ENCODE measurements around the gene GPHA2. TPM values are rescaled to one million over a fixed set of nuclear protein-coding genes. Genes with fewer than 3 reads are reported as not detected.

Gene GPHA2
- total and polyA plus RNA-seq, 2 of the 13 experiments (the other 11 are each of a cell fraction or from before 2014, with no cell fraction given): 13.0 to 19.1 TPM

DNA sequence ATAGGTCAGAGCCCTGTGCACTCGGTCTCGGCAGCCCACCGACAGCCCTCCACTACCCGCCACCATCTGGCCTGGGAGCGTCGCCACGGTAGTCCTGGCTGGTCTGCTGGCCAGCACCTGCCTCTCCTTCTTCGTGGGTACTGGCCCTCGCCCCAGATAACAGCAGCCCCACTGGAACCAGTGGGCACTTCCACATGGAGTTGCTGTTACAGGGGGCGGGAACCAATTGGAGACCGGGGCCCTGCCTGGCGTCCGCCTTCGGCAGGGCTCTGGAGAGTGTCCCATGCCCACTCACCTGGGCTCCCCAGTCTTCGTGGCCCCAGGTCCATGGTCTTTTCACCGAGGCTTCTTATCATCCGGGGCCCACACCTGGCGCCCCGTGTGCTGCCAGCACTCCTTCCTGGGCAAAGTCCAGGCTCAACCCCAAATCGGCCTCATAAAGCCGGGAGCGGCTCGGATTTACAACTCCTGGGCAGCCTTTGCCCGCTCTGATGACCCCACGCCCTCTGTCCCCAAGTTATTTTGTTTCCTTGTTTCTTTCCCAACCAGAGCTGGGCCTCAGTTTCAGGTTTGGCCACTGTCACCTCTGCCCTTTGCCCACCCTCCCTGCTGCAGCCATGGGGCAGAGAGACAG lies 44.4 kb downstream of the GPHA2 start (continued):
- TF ChIP-seq, protein P1, sequence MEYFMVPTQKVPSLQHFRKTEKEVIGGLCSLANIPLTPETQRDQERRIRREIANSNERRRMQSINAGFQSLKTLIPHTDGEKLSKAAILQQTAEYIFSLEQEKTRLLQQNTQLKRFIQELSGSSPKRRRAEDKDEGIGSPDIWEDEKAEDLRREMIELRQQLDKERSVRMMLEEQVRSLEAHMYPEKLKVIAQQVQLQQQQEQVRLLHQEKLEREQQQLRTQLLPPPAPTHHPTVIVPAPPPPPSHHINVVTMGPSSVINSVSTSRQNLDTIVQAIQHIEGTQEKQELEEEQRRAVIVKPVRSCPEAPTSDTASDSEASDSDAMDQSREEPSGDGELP (IDR thresholded peaks at IDR 0.05; ENCODE audit: borderline replicate concordance, low read depth): no peak
- TF ChIP-seq, protein P2, sequence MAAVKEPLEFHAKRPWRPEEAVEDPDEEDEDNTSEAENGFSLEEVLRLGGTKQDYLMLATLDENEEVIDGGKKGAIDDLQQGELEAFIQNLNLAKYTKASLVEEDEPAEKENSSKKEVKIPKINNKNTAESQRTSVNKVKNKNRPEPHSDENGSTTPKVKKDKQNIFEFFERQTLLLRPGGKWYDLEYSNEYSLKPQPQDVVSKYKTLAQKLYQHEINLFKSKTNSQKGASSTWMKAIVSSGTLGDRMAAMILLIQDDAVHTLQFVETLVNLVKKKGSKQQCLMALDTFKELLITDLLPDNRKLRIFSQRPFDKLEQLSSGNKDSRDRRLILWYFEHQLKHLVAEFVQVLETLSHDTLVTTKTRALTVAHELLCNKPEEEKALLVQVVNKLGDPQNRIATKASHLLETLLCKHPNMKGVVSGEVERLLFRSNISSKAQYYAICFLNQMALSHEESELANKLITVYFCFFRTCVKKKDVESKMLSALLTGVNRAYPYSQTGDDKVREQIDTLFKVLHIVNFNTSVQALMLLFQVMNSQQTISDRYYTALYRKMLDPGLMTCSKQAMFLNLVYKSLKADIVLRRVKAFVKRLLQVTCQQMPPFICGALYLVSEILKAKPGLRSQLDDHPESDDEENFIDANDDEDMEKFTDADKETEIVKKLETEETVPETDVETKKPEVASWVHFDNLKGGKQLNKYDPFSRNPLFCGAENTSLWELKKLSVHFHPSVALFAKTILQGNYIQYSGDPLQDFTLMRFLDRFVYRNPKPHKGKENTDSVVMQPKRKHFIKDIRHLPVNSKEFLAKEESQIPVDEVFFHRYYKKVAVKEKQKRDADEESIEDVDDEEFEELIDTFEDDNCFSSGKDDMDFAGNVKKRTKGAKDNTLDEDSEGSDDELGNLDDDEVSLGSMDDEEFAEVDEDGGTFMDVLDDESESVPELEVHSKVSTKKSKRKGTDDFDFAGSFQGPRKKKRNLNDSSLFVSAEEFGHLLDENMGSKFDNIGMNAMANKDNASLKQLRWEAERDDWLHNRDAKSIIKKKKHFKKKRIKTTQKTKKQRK (IDR thresholded peaks at IDR 0.05; ENCODE audit: low read length): no peak
- TF ChIP-seq, protein P3, sequence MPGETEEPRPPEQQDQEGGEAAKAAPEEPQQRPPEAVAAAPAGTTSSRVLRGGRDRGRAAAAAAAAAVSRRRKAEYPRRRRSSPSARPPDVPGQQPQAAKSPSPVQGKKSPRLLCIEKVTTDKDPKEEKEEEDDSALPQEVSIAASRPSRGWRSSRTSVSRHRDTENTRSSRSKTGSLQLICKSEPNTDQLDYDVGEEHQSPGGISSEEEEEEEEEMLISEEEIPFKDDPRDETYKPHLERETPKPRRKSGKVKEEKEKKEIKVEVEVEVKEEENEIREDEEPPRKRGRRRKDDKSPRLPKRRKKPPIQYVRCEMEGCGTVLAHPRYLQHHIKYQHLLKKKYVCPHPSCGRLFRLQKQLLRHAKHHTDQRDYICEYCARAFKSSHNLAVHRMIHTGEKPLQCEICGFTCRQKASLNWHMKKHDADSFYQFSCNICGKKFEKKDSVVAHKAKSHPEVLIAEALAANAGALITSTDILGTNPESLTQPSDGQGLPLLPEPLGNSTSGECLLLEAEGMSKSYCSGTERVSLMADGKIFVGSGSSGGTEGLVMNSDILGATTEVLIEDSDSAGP (CRISPR knock-in tag; IDR thresholded peaks at IDR 0.05; ENCODE audit: borderline replicate concordance): no peak
- TF ChIP-seq, protein P4, sequence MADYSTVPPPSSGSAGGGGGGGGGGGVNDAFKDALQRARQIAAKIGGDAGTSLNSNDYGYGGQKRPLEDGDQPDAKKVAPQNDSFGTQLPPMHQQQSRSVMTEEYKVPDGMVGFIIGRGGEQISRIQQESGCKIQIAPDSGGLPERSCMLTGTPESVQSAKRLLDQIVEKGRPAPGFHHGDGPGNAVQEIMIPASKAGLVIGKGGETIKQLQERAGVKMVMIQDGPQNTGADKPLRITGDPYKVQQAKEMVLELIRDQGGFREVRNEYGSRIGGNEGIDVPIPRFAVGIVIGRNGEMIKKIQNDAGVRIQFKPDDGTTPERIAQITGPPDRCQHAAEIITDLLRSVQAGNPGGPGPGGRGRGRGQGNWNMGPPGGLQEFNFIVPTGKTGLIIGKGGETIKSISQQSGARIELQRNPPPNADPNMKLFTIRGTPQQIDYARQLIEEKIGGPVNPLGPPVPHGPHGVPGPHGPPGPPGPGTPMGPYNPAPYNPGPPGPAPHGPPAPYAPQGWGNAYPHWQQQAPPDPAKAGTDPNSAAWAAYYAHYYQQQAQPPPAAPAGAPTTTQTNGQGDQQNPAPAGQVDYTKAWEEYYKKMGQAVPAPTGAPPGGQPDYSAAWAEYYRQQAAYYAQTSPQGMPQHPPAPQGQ (CRISPR knock-in tag; IDR thresholded peaks at IDR 0.05; ENCODE audit: borderline replicate concordance): no peak
- TF ChIP-seq GLI4 (CRISPR knock-in tag; IDR thresholded peaks at IDR 0.05; ENCODE audit: borderline replicate concordance) (no peak), ZNF761 (CRISPR knock-in tag; conservative IDR thresholded peaks at IDR 0.05) (no peak), ZNF317 (CRISPR knock-in tag; IDR thresholded peaks at IDR 0.05) (no peak), ZNF180 (CRISPR knock-in tag; IDR thresholded peaks at IDR 0.05; ENCODE audit: borderline replicate concordance, low read depth) (no peak), MIER3 (CRISPR knock-in tag; IDR thresholded peaks at IDR 0.05; ENCODE audit: borderline replicate concordance) (no peak), ZNF768 (CRISPR knock-in tag; IDR thresholded peaks at IDR 0.05) (no peak), SALL1 (CRISPR knock-in tag; IDR thresholded peaks at IDR 0.05) (peak; percentile 13), ZNF557 (CRISPR knock-in tag; IDR thresholded peaks at IDR 0.05) (no peak), ZNF33B (CRISPR knock-in tag; IDR thresholded peaks at IDR 0.05) (no peak), TBP (CRISPR knock-in tag; IDR thresholded peaks at IDR 0.05) (no peak), ZNF260 (CRISPR knock-in tag; IDR thresholded peaks at IDR 0.05; ENCODE audit: borderline replicate concordance, low read depth) (no peak)
- TF ChIP-seq, protein P5, sequence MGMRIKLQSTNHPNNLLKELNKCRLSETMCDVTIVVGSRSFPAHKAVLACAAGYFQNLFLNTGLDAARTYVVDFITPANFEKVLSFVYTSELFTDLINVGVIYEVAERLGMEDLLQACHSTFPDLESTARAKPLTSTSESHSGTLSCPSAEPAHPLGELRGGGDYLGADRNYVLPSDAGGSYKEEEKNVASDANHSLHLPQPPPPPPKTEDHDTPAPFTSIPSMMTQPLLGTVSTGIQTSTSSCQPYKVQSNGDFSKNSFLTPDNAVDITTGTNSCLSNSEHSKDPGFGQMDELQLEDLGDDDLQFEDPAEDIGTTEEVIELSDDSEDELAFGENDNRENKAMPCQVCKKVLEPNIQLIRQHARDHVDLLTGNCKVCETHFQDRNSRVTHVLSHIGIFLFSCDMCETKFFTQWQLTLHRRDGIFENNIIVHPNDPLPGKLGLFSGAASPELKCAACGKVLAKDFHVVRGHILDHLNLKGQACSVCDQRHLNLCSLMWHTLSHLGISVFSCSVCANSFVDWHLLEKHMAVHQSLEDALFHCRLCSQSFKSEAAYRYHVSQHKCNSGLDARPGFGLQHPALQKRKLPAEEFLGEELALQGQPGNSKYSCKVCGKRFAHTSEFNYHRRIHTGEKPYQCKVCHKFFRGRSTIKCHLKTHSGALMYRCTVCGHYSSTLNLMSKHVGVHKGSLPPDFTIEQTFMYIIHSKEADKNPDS (CRISPR knock-in tag; IDR thresholded peaks at IDR 0.05): no peak

Measured in HepG2 (cell line).